NCI-H1694 (cell line): ENCODE measurements around the gene APOL3.
A peak's percentile ranks its signal among the peaks of the same experiment; 100 is the strongest.
"Not testable (repeated sequence)": the region's sequence is repeated elsewhere in the genome, so short reads cannot be mapped to it uniquely, and the experiment has no call there.

ENCODE experiments used
- DNase-seq: peaks from one replicate; lab custom pipeline; 2025; lab: John Stamatoyannopoulos, UW

APOL3 gene

GRCh38 chr22:36193171-36193570 lies 32.6 kb upstream of the APOL3 start:
- DNase-seq: no peak

GRCh38 chr22:36192542-36192941 lies 32.0 kb upstream of the APOL3 start:
- DNase-seq: no peak

GRCh38 chr22:36191106-36191836 lies 30.7 kb upstream of the APOL3 start:
- peak; percentile 57 for DNase-seq

GRCh38 chr22:36187862-36188261 lies 27.3 kb upstream of the APOL3 start:
- not testable (repeated sequence) for DNase-seq

GRCh38 chr22:36185828-36186624 lies 25.5 kb upstream of the APOL3 start:
- DNase-seq: no peak

GRCh38 chr22:36184433-36185025 lies 24.0 kb upstream of the APOL3 start:
- DNase-seq: no peak

GRCh38 chr22:36183446-36183845 lies 22.9 kb upstream of the APOL3 start:
- no peak for DNase-seq

GRCh38 chr22:36182857-36183256 lies 22.3 kb upstream of the APOL3 start:
- no peak for DNase-seq

GRCh38 chr22:36182056-36182455 lies 21.5 kb upstream of the APOL3 start:
- no peak for DNase-seq

GRCh38 chr22:36180928-36181327 lies 20.4 kb upstream of the APOL3 start:
- no peak for DNase-seq

- peak; percentile 45 for DNase-seq
Measured at GRCh38 chr22:36180038-36180880, 19.7 kb upstream of the APOL3 start.

GRCh38 chr22:36177160-36177559 lies 16.6 kb upstream of the APOL3 start:
- DNase-seq: no peak

- DNase-seq: no peak
Measured at GRCh38 chr22:36175892-36176291, 15.3 kb upstream of the APOL3 start.

GRCh38 chr22:36171941-36172340 lies 11.4 kb upstream of the APOL3 start:
- no peak for DNase-seq

GRCh38 chr22:36166518-36167220 lies 6.1 kb upstream of the APOL3 start:
- DNase-seq: no peak

GRCh38 chr22:36166086-36166485 lies 5.5 kb upstream of the APOL3 start:
- DNase-seq: no peak

GRCh38 chr22:36165141-36165540 lies 4.6 kb upstream of the APOL3 start:
- DNase-seq: no peak

GRCh38 chr22:36164621-36165020 lies 4.1 kb upstream of the APOL3 start:
- no peak for DNase-seq

- DNase-seq: no peak
Measured at GRCh38 chr22:36163497-36163896, 2.9 kb upstream of the APOL3 start.

GRCh38 chr22:36162127-36163034 lies 1.8 kb upstream of the APOL3 start:
- DNase-seq: no peak

- not testable (repeated sequence) for DNase-seq
Measured at GRCh38 chr22:36161793-36162126, 1.2 kb upstream of the APOL3 start.
